LNCaP clone FGC (cell line): Measurements from ENCODE around the gene ARSK.

Experiments
- DNase-seq: peaks from one replicate; pipeline ENCODE4 v3.0.0-alpha.2; 2011; ENCODE audit warnings: low read depth
- H3K4me3 ChIP-seq: 2 replicates; pipeline ENCODE4 v1.5.1; 2011; ENCODE audit warnings: mild to moderate bottlenecking, low read depth, low read length, control low read depth
- CTCF ChIP-seq: IDR thresholded peaks from 2 replicates; pipeline ENCODE4 v1.5.1; 2012; ENCODE audit warnings: mild to moderate bottlenecking; ENCODE audit not compliant: control insufficient read depth, insufficient read depth; ENCODE audit errors: extremely low read depth

ARSK gene

DNA sequence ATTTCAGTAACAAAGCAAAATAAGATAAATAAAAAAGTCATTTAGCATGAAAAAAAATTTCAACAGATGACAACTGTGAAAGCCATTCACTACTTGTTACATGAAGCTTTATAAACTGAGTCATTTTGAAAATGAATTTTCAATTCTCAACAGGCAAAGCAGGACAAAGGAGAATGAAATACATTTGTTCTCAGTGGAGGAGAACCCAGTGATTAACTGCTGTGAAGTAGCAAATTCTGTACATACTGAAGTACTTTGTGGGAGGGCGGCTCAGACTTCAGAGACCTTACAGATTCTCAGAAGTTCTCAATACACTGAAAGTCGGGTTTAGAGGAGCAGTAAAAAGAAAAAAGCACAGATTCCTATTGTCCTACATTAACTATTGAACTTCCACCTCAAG lies 21.8 kb upstream of the ARSK start:
- no peak overlapping the region for H3K4me3 ChIP-seq
- no peak for TF ChIP-seq CTCF
- DNase-seq = no peak

DNA sequence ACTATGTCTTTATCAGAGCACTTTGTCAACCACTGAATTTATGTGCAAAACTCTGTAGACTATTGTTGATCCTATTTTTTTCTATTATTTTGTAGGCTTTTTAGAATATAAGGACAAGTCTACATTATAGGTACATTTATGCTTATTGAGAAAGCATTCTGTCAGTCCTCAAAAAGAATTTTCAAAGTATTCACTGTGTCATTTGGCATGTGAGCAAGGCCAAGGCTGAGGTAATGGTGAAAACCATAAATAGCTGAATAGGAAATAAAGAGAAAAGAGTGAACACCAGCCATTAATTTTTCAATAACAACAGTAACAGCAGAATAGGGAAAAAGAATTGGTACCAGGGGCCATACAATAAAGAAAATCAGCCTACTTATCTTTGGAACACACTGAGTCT lies 21.1 kb upstream of the ARSK start:
- no peak for TF ChIP-seq CTCF
- no peak for DNase-seq
- no peak overlapping the region for H3K4me3 ChIP-seq

DNA sequence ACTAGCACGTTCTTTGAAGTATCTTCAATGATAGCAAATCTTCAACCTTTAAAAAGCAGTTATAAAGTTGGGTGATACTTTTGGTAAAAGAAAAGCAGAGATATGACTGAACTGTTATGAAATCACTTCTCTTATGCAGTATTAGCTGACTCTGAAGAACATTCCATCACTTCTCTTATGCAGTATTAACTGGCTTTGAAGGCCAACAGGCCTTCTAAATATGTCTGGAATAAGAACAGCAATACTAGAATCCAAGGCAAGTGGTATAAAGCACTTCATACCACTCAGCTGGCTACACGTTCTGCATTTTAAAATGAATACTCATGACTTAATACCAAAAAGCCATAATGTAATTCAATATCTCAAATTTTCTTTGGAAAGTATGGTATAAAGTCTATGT lies 17.4 kb upstream of the ARSK start:
- H3K4me3 ChIP-seq = no peak overlapping the region
- no peak for DNase-seq
- no peak for TF ChIP-seq CTCF

DNA sequence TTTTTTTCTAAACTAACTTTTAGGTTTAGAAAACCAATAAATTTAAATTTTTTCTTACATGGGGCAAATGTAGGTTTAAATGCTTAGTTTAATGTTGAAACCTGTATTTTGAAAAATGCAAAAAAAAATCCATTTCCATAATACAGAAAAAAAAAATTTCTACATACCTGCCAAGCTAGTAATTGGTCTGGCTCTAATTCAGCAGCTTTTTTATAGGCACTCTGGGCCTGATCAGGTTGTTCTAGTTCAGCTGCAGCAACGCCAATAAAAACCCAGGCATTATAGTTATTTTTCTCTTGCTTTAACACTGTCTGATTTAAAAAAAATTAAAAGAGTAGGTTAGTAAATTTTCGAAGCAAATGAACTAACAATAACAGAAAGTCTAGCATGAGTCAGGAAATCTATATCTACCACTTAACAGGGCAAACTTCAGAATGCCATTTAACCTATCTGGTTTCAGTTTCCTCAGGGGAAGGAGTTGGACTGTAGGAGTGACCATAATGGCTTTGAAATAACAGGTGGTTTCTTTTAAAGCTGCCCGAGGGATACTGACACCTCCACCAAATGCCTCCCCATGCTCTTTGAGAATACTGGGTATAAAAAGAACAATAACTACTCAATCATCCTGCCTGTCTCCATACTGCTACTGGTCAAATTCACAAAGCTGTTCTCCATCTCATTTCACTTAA lies 11.7 kb upstream of the ARSK start:
- H3K4me3 ChIP-seq = peak overlapping the region; percentile 40
- no peak for TF ChIP-seq CTCF
- peak; percentile 65 for DNase-seq

DNA sequence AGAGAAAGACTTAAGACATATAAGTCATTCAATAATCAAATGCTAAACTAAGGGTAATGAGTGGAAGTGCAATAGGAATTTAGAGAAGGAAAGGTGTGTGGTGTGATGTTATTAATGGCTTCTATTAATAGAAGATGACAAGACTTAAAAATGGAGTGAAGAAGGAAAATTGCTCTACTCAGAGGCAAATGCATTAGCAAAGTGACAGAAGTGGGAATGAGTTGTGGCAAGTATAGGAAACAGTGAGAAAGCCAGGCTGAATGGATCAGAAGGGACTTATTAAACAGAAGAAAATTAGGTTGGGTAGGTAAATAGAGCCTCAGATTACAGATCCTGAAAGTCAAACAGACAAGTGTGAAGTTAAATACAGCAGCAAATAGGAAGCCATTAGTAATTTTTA lies 5.9 kb upstream of the ARSK start:
- no peak overlapping the region for H3K4me3 ChIP-seq

GRCh38 chr5:95554331-95554646 lies 612 bp upstream of the ARSK start:
- DNase-seq = no peak
- no peak for TF ChIP-seq CTCF
- H3K4me3 ChIP-seq = peak overlapping the region; percentile 74

More for the DNA sequence above, 5.9 kb upstream of the ARSK start:
- no peak for TF ChIP-seq CTCF
- DNase-seq = no peak

- no peak for DNase-seq
- no peak for TF ChIP-seq CTCF
- H3K4me3 ChIP-seq = peak overlapping the region; percentile 74
Measured at GRCh38 chr5:95555553-95555952, 652 bp downstream of the ARSK start.
